T1000 (cell line): ENCODE data around the gene LCN12.

Experiments
- DNase-seq: peaks from one replicate; lab custom pipeline; 2025; ENCODE audit warnings: mixed read lengths; lab: John Stamatoyannopoulos, UW

LCN12 gene

DNA sequence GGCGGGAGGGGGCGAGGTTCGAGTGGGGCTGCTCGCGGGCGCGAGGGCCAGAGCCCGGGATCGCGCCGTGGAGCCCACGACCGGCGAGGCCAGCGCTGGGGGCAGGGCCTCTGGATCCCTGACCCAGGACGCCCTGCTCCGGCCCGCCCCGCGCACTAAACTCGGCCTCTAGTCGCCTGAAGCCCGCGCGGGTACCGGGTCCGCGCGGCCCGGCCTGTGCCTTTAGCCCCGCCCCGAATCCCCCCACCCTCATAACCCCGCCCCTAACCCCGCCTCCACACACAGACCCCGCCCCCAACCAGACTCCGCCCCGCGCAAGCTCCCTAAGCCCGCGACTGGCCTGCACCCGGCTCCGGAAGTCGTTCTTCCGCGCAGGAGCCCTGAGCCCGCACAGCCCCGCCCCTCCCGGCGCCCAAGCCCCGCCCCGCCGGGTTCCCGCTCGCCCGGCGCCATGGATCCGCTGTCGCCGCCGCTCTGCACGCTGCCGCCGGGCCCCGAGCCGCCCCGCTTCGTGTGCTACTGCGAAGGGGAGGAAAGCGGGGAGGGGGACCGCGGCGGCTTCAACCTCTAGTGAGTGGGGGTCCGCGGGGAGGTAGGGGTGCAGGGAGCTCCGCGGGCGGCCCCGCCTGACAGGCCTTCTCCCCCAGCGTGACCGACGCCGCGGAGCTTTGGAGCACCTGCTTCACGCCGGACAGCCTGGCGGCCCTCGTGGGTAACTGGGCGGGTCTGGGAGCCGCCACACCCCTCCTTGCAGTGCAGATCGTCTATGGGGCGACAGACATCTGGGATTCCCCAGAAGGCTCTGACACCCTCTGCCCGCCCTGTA lies 40.1 kb downstream of the LCN12 start, which contains the start of gene PAXX:
PAXX (plus strand) TSS at position 430 of the 826 bp plus-strand sequence; CDS start at position 452, 22 bp downstream.
- DNase-seq, result peak; percentile 87

DNA sequence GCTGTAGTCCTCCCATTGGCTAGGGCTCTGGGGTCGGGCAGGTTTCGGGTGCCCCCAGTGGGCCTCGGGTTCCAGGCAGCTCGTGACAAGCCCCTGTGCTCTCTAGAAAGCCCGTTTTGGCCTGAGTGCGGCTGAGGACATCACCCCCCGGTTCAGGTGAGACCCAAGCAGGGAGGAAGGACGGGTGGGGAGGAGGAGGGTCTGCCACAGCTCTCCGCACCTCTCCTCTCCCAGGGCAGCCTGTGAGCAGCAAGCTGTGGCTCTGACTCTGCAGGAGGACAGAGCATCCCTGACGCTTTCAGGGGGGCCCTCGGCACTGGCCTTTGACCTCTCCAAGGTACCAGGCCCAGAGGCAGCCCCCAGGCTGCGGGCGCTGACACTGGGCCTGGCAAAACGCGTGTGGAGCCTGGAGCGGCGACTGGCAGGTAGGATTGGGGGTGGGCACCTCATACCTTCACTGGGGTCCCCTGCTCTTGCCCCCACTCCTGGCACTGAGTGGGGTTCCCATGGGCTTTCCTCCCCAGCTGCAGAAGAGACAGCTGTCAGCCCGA lies 40.8 kb downstream of the LCN12 start:
- no peak for DNase-seq

DNA sequence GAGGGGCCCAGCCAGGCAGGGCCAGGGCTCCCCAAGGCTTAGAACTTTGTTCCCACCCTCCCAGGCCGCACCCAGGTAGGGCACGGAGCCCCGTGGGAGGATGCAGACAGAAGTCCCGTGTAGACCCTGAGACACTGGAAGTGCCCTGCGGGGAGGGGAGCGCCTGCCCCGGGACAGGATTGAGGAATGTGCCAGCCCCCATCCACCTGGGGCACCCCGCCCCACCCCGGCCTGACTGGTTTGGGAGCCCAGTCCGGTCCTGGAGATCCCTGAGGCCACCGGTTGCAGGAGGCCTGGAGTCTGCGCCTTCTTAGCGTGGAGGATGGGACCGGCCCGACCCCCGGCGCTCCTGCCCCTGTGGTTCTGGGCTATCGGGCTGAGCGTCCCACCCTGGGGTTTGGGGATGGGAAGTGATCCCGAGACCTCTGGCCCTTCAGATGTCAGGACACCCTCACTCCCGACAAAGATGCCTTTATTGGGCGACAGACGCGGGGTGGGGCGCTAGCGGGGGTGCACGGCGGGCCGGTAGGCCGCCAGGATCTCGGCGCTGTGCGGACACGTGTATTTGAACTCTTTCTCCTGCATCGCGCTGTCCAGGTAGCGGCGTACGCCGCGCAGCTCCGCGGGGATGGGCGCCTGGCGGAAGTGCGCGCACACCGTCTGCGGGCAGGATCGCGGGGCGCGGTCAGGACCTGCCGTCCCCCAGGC lies 42.3 kb downstream of the LCN12 start:
- no peak for DNase-seq

- DNase-seq, result no peak
Measured at GRCh38 chr9:136994888-136995230, 42.8 kb downstream of the LCN12 start.

DNA sequence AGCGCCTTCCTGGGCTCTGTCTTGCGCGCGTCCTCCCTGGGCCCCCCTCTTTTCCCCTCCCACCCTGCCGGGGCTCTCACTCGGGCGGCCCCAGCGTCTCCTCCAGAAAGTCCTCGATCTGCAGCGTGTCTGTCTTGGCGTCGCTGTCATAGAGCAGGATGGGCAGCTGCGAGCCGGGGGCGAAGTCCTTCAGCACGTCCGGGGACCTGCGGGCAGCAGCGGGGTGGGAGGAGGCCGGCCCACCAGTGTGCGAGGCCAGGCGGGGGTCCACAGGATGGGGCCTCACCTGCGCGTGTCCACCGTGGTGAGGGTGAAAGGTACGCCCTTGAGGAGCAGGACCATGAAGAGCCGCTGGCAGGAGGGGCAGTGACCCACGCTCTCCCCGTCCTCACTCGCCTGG lies 43.3 kb downstream of the LCN12 start:
- DNase-seq, result no peak

- no peak for DNase-seq
Measured at GRCh38 chr9:136995772-136996311, 43.8 kb downstream of the LCN12 start.

- DNase-seq, result no peak
Measured at GRCh38 chr9:136996361-136997292, 44.6 kb downstream of the LCN12 start, which contains the start of gene CLIC3. CLIC3 (minus strand) TSS chr9:136996568; CDS start chr9:136996543, 25 bp downstream.

GRCh38 chr9:136997371-136997770 lies 45.3 kb downstream of the LCN12 start:
- DNase-seq, result no peak

DNA sequence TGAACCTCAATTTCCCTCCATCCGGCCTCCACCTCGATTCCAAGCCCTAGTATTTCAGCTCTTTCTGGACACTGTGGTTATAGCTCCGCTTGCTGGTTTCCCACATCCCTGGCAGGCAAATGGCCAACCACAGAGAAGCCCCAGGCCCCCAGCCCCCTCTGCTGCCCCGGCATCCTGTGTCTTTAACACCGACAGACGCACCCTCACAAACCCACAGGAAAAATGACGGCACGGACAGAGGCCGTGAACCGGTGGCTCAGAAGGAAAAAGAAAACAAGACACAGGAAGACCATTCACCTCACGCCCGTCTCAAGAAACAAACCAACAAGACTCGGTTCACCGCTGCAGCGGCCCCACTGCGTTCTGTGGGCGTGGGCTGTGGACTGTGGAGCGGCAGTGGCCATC lies 45.8 kb downstream of the LCN12 start:
- no peak for DNase-seq

- DNase-seq, result no peak
Measured at GRCh38 chr9:137000177-137000930, 48.3 kb downstream of the LCN12 start.

DNA sequence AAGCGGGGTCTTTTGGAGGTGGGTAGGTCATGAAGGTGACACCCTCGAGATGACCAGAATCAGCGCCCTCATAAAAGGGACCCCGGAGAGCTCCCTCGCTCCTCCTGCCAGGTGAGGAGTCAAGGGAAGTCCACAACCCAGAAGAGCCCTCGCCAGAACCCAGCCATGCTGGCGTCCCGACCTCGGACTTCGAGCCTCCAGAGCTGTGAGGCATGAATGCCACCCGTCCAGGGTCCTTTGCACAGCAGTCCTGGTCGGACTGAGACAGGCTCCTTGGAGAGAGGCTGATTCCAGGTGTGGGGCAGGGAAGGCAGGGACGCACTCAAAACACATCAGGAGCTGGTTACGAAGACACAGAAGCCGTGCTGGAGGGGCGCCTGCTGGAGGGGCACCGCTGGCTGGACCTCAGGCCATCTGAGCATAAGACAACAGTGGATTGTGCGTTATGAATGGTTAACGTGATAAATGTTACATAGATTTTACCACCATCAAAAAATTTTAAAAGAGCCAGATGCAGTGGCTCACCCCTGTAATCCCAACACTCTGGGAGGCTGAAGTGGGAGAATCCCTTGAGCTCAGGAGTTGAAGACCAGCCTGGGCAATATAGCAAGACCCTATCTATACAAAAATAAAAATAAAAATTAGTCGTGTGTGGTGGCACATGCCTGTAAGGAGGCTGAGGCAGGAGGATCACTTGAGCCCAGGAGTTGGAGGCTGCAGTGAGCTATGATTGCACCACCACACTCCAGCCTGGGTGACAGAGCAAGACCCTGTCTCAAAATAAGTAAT lies 50.0 kb downstream of the LCN12 start:
- DNase-seq, result no peak

- DNase-seq, result no peak
Measured at GRCh38 chr9:137002646-137003041, 50.6 kb downstream of the LCN12 start.

DNA sequence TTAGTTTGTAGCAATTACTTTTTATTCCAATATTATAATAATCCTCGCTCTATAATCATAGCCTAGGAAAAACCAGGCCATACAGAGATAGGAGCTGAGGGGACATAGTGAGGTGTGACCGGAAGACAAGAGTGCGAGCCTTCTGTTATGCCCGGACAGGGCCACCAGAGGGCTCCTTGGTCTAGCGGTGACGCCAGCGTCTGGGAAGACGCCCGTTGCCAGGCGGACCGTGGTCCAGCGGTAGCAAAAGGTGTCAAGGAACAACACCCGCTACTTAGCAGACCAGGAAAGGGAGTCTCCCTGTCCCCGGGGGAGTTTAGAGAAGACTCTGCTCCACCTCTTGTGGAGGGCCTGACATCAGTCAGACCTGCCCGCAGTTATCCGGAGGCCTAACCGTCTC lies 52.2 kb downstream of the LCN12 start:
- peak; percentile 32 for DNase-seq
